HEK293 (cell line): ENCODE measurements around the gene LDLRAD4.

Experiments used
- CTCF ChIA-PET: fragments of 350-600 bp; formaldehyde crosslinking; extraction: SDS; loops from one replicate; lab custom pipeline; 2021; ENCODE audit warnings: antibody characterized with exemption; lab: Yijun Ruan, JAX
- POLR2A ChIA-PET: fragments of 300-600 bp; formaldehyde crosslinking; extraction: SDS; loops from one replicate; lab custom pipeline; 2020; ENCODE audit warnings: antibody characterized with exemption, inconsistent platforms; lab: Yijun Ruan, JAX
- H3K27ac ChIP-seq: fragments of 200-500 bp; sonication (Bioruptor generic); 2 replicates; pipeline ENCODE4 v1.5.1; 2014; ENCODE audit warnings: low read depth, low read length, control low read depth, inconsistent platforms; ENCODE audit errors: extremely low read depth
- H3K36me3 ChIP-seq, 2 experiments: fragments of 200-500 bp in 1 of 2; sonication (Bioruptor generic) in 1 of 2; 1 replicate in 1 of 2; 2 replicates in 1 of 2; pipeline ENCODE4 v1.5.1; 2014 to 2017; ENCODE audit warnings: inconsistent platforms in 2 of 2, low read length in 2 of 2; ENCODE audit not compliant: control insufficient read depth in 2 of 2, insufficient read depth in 1 of 2
- H3K4me1 ChIP-seq: fragments of 200-500 bp; sonication (Bioruptor generic); 2 replicates; pipeline ENCODE4 v1.5.1; 2014; ENCODE audit warnings: mild to moderate bottlenecking, low read length, inconsistent platforms; ENCODE audit not compliant: control insufficient read depth, insufficient read depth
- H3K4me3 ChIP-seq: 2 replicates; pipeline ENCODE4 v1.5.1; 2011; ENCODE audit warnings: low read depth, mild to moderate bottlenecking, control low read depth, low read length, moderate library complexity
- H3K9me3 ChIP-seq: fragments of 200-500 bp; sonication (Bioruptor generic); 2 replicates; pipeline ENCODE4 v1.5.1; 2014; ENCODE audit warnings: low read depth, low read length, inconsistent platforms; ENCODE audit not compliant: control insufficient read depth, insufficient read depth
- FEZF1 ChIP-seq: fragments of 450-650 bp; formaldehyde crosslinking; IDR thresholded peaks from 2 replicates; pipeline ENCODE4 v1.5.1; 2016; ENCODE audit warnings: missing biosample characterization, missing genetic modification characterization
- HIC1 ChIP-seq: fragments of 450-650 bp; formaldehyde crosslinking; IDR thresholded peaks from 2 replicates; pipeline ENCODE4 v1.5.1; 2016; ENCODE audit warnings: missing biosample characterization, missing genetic modification characterization
- KLF8 ChIP-seq: fragments of 450-650 bp; formaldehyde crosslinking; IDR thresholded peaks from 2 replicates; pipeline ENCODE4 v1.5.1; 2016; ENCODE audit warnings: missing biosample characterization, missing genetic modification characterization
- WT1 ChIP-seq: fragments of 450-650 bp; formaldehyde crosslinking; IDR thresholded peaks from 2 replicates; pipeline ENCODE4 v1.5.1; 2016; ENCODE audit warnings: missing biosample characterization, missing genetic modification characterization
- ZBTB10 ChIP-seq: fragments of 450-650 bp; formaldehyde crosslinking; IDR thresholded peaks from 2 replicates; pipeline ENCODE4 v1.5.1; 2016; ENCODE audit warnings: missing biosample characterization, missing genetic modification characterization
- ZBTB7A ChIP-seq: fragments of 450-650 bp; formaldehyde crosslinking; IDR thresholded peaks from 2 replicates; pipeline ENCODE4 v1.5.1; 2016; ENCODE audit warnings: low read depth, missing biosample characterization, missing genetic modification characterization
- ZNF561 ChIP-seq: fragments of 450-650 bp; IDR thresholded peaks from 2 replicates; pipeline ENCODE4 v1.5.1; 2018; ENCODE audit warnings: missing biosample characterization, missing genetic modification characterization, borderline replicate concordance
- ZNF692 ChIP-seq: fragments of 450-650 bp; formaldehyde crosslinking; IDR thresholded peaks from 2 replicates; pipeline ENCODE4 v1.5.1; 2016; ENCODE audit warnings: missing biosample characterization, missing genetic modification characterization
- ZNF776 ChIP-seq: fragments of 450-650 bp; formaldehyde crosslinking; IDR thresholded peaks from 2 replicates; pipeline ENCODE4 v1.5.0; 2017; ENCODE audit warnings: missing biosample characterization, missing genetic modification characterization, borderline replicate concordance
- ZNF837 ChIP-seq: fragments of 450-650 bp; formaldehyde crosslinking; IDR thresholded peaks from 2 replicates; pipeline ENCODE4 v1.5.1; 2016; ENCODE audit warnings: missing biosample characterization, missing genetic modification characterization
- ZSCAN4 ChIP-seq: fragments of 450-650 bp; formaldehyde crosslinking; IDR thresholded peaks from 2 replicates; pipeline ENCODE4 v1.5.1; 2017; ENCODE audit warnings: missing biosample characterization, missing genetic modification characterization

LDLRAD4 gene

GRCh38 chr18:13239171-13239956 lies 20.8 kb downstream of the LDLRAD4 start:
- Histone ChIP-seq H3K4me1 (no peaks in the 10 kb centered on the region), H3K27ac (no peak overlapping the region), H3K4me3 (no peak overlapping the region), H3K9me3 (no peaks in the 10 kb centered on the region), H3K36me3 (no peaks in the 10 kb centered on the region; a peak in 1 of 3 replicates)
- ChIA-PET CTCF (no interaction called here), POLR2A (no interaction called here)
- TF ChIP-seq ZBTB7A (tag by site-specific recombination) (no peak), ZNF776 (tag by site-specific recombination) (no peak), WT1 (tag by site-specific recombination) (peak; percentile 26; the same call in 1 of the 2 replicates), KLF8 (no peak)

- Histone ChIP-seq H3K36me3 (no peaks in the 10 kb centered on the region; a peak in 1 of 3 replicates), H3K9me3 (no peaks in the 10 kb centered on the region), H3K4me3 (no peak overlapping the region), H3K4me1 (no peaks in the 10 kb centered on the region), H3K27ac (no peak overlapping the region)
- TF ChIP-seq HIC1 (tag by site-specific recombination) (no peak), ZSCAN4 (tag by site-specific recombination) (0 out of 2 replicates have a peak, but pooled peaks have one; percentile 48), ZNF837 (tag by site-specific recombination) (no peak), ZNF692 (tag by site-specific recombination) (no peak), ZBTB10 (tag by site-specific recombination) (no peak), ZNF561 (tag by site-specific recombination) (no peak), FEZF1 (tag by site-specific recombination) (no peak)
- ChIA-PET CTCF (interaction anchor here (0.6 kb wide), 1 partner anchor 99 kb away, joined by 3 read pairs; no protein-coding TSS in a partner anchor), POLR2A (no interaction called here)
Observed at GRCh38 chr18:13240060-13240725, 21.6 kb downstream of the LDLRAD4 start.
